SHP77 treated with DMSO at 0.1 percent for 48 hours (cell line): Measurements from ENCODE around the gene CPLX1.
"Not testable (repeated sequence)": the region's sequence is repeated elsewhere in the genome, so short reads cannot be mapped to it uniquely, and the experiment has no call there.

ENCODE experiments used
- DNase-seq: peaks from one replicate; lab custom pipeline; 2025; lab: John Stamatoyannopoulos, UW

Gene CPLX1

GRCh38 chr4:757111-757510, 68.8 kb downstream of the CPLX1 start:
- DNase-seq: no peak

- no peak for DNase-seq
These were observed 71.5 kb downstream of the CPLX1 start for GRCh38 chr4:754221-755120.

GRCh38 chr4:753186-753585, 72.7 kb downstream of the CPLX1 start:
- DNase-seq: not testable (repeated sequence)

- no peak for DNase-seq
These were observed 73.6 kb downstream of the CPLX1 start for GRCh38 chr4:752196-752861.

GRCh38 chr4:751676-752075, 74.3 kb downstream of the CPLX1 start:
- DNase-seq: no peak

GRCh38 chr4:749698-750666, 75.9 kb downstream of the CPLX1 start:
- no peak for DNase-seq

- no peak for DNase-seq
These were observed 77.5 kb downstream of the CPLX1 start for GRCh38 chr4:748461-748860.

GRCh38 chr4:747546-748170, 78.3 kb downstream of the CPLX1 start:
- no peak for DNase-seq

GRCh38 chr4:744212-744841, 81.6 kb downstream of the CPLX1 start:
- no peak for DNase-seq

- no peak for DNase-seq
These were observed 82.3 kb downstream of the CPLX1 start for GRCh38 chr4:743463-744211.

- DNase-seq: no peak
These were observed 83.1 kb downstream of the CPLX1 start for GRCh38 chr4:742742-743311.

GRCh38 chr4:742096-742741, 83.7 kb downstream of the CPLX1 start:
- DNase-seq: no peak

- no peak for DNase-seq
These were observed 85.2 kb downstream of the CPLX1 start for GRCh38 chr4:740656-741282.

GRCh38 chr4:740011-740410, 85.9 kb downstream of the CPLX1 start:
- no peak for DNase-seq

GRCh38 chr4:739569-739968, 86.4 kb downstream of the CPLX1 start:
- no peak for DNase-seq

- DNase-seq: no peak
These were observed 87.1 kb downstream of the CPLX1 start for GRCh38 chr4:738781-739280.

- not testable (repeated sequence) for DNase-seq
These were observed 89.4 kb downstream of the CPLX1 start for GRCh38 chr4:736561-736960.

- no peak for DNase-seq
These were observed 90.3 kb downstream of the CPLX1 start for GRCh38 chr4:735583-735982.
